Activated naive CD4-positive, alpha-beta T cell treated with anti-CD3 and anti-CD28 coated beads, Interleukin-2, amount 10 ng/mL, durations not matched to agents 7 days and 5 days (primary cell): ENCODE measurements around the gene ACVRL1.
A peak's percentile ranks its signal among the peaks of the same experiment; 100 is the strongest.

ENCODE experiments used
- CTCF ChIA-PET: fragments of 350-600 bp; sonication (Branson Sonifier 250); formaldehyde crosslinking; loops from one replicate; lab custom pipeline; 2021; ENCODE audit warnings: antibody characterized with exemption; lab: Charles Lee
- DNase-seq: peaks from one replicate; pipeline ENCODE4 v3.0.0-alpha.2; 2020
- H3K27ac Mint-ChIP-seq: one replicate; pipeline ENCODE4 v1.8.0; 2021; ENCODE audit warnings: mild to moderate bottlenecking, moderate library complexity, mixed read lengths
- H3K27me3 Mint-ChIP-seq: one replicate; pipeline ENCODE4 v1.8.0; 2021; ENCODE audit warnings: mild to moderate bottlenecking, mixed read lengths
- H3K36me3 Mint-ChIP-seq: one replicate; pipeline ENCODE4 v1.8.0; 2021; ENCODE audit warnings: mixed read lengths
- H3K4me1 Mint-ChIP-seq: one replicate; pipeline ENCODE4 v1.8.0; 2021; ENCODE audit warnings: mixed read lengths
- H3K4me3 Mint-ChIP-seq: one replicate; pipeline ENCODE4 v1.8.0; 2021; ENCODE audit warnings: mild to moderate bottlenecking, moderate library complexity, mixed read lengths
- H3K9me3 Mint-ChIP-seq: one replicate; pipeline ENCODE4 v1.8.0; 2021; ENCODE audit warnings: mixed read lengths

ACVRL1 gene

DNA sequence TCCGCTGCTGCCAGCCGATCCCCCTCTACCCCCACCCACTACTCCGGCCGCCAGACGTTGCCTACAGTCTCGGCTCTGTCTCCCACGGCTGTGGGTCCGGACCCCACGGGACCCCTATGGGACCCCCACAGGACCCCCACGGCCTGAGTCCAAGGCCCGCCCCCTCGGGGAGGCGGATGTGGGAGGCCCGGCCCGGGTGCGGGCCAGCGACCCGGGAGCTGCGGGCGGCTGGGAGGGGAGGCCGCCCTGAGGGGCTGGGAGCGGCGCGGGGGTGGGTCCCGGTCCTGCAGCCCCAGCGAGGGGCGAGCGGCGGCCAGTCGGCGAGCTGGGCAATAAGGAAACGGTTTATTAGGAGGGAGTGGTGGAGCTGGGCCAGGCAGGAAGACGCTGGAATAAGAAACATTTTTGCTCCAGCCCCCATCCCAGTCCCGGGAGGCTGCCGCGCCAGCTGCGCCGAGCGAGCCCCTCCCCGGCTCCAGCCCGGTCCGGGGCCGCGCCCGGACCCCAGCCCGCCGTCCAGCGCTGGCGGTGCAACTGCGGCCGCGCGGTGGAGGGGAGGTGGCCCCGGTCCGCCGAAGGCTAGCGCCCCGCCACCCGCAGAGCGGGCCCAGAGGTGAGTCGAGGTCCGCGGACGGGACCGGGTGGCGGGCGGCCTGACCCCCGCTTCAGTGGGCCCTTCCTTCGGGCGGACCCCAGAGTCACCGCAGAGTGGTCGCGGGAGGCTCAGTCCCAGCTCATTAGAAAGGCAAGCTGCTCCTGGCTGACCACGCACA, at the start of gene ACVRL1:
ACVRL1 (plus strand) TSS at position 422 of the 773 bp plus-strand sequence. CDS start 4,971 bp downstream, outside the sequence.
- no peaks in the 10 kb centered on the region for H3K9me3 Mint-ChIP-seq
- CTCF ChIA-PET, result interaction anchor here (1.2 to 1.6 kb wide), 2 partner anchors 14 to 118 kb away, joined by 3 to 4 read pairs; no protein-coding TSS in a partner anchor
- H3K4me1 Mint-ChIP-seq, result peaks cover 2% of the 10 kb centered on the region
- no peak within 1 kb of the TSS for H3K27ac Mint-ChIP-seq
- no peak within 1 kb of the TSS for H3K4me3 Mint-ChIP-seq
- H3K36me3 Mint-ChIP-seq, result no peaks in the 10 kb centered on the region
- no peak for DNase-seq
- H3K27me3 Mint-ChIP-seq, result peaks cover 71% of the 10 kb centered on the region

DNA sequence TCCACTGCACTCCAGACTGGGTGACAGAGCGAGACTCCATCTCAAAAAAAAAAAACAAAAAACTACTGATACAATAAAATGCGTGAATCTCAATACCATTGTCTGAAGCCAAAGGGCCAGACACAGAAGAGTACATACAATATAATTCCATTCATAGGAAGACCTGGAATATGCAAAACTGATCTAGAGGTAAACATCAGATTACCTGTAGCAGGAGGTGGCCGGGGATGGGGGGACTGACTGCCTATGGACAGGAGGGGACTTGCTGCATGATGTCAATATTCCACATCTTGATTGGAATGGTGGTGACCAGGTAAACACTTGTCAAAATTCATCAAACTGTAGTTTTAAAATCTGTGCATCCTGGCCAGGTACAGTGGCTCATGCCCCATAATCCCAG, 46.3 kb upstream of the ACVRL1 start:
- Mint-ChIP-seq H3K4me1 (peaks cover 8% of the 10 kb centered on the region), H3K4me3 (no peak overlapping the region), H3K27me3 (peaks cover 73% of the 10 kb centered on the region), H3K27ac (no peak overlapping the region), H3K9me3 (no peaks in the 10 kb centered on the region), H3K36me3 (no peaks in the 10 kb centered on the region)
- CTCF ChIA-PET, result interaction anchor here (4.2 kb wide), 1 partner anchor 13 kb away, joined by 27 read pairs; no protein-coding TSS in a partner anchor
- DNase-seq, result no peak

DNA sequence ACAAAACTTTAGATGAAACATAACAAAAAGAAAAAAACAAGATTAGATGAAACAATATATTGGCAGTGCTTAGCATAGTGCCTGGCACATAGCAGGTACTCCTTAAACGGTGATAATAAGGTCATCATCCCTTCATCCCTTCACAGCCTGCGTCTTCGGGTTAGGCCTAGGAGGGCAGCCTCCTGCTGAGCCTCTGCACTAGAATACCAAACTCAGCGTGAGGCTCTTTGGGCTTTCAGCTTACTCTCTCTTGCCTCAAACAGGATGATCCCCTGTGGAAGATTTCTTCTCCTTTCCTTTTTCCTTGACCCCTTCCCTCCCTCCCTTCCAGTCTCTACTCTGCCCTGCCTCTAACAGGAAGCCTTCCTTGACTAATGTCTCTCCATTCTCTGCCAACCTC, 44.4 kb upstream of the ACVRL1 start:
- CTCF ChIA-PET, result interaction anchor here (4.2 kb wide), 1 partner anchor 11 kb away, joined by 27 read pairs; no protein-coding TSS in a partner anchor
- Mint-ChIP-seq H3K27ac (no peak overlapping the region), H3K4me1 (peaks cover 8% of the 10 kb centered on the region), H3K36me3 (no peaks in the 10 kb centered on the region), H3K27me3 (peaks cover 76% of the 10 kb centered on the region), H3K4me3 (no peak overlapping the region), H3K9me3 (no peaks in the 10 kb centered on the region)
- no peak for DNase-seq

DNA sequence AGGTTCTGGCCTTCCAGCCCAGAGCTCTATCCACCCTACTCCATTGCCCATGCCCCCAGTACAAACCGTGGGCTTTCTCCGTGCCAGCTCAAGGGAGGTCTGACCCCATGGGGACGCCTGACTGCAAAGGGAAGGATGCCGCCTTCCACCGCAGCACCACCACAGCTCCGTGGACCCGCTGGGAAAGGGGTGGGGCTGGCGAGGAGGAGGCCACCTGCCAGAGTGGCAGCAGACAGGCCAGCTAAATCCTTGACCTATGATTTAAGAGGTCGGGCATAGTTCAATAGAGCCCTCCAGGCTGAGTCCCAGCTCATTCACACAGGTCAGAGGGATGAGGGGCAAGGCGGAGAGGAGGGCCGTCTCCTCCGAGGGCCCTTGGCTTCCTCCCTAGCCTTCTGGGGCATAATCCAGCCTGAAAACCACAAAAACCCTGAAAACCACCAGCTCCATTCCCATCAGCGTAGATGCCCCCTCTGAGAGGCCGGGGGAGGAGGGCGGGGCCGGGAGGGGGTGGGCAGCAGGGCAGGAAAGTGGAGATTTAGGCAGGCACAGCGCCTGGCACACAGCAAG, 43.9 kb upstream of the ACVRL1 start:
- Mint-ChIP-seq H3K27me3 (peaks cover 81% of the 10 kb centered on the region), H3K9me3 (no peaks in the 10 kb centered on the region), H3K4me3 (no peak overlapping the region), H3K4me1 (peaks cover 11% of the 10 kb centered on the region), H3K27ac (no peak overlapping the region), H3K36me3 (no peaks in the 10 kb centered on the region)
- CTCF ChIA-PET, result interaction anchor here (4.2 kb wide), 1 partner anchor 10 kb away, joined by 27 read pairs; no protein-coding TSS in a partner anchor
- no peak for DNase-seq

DNA sequence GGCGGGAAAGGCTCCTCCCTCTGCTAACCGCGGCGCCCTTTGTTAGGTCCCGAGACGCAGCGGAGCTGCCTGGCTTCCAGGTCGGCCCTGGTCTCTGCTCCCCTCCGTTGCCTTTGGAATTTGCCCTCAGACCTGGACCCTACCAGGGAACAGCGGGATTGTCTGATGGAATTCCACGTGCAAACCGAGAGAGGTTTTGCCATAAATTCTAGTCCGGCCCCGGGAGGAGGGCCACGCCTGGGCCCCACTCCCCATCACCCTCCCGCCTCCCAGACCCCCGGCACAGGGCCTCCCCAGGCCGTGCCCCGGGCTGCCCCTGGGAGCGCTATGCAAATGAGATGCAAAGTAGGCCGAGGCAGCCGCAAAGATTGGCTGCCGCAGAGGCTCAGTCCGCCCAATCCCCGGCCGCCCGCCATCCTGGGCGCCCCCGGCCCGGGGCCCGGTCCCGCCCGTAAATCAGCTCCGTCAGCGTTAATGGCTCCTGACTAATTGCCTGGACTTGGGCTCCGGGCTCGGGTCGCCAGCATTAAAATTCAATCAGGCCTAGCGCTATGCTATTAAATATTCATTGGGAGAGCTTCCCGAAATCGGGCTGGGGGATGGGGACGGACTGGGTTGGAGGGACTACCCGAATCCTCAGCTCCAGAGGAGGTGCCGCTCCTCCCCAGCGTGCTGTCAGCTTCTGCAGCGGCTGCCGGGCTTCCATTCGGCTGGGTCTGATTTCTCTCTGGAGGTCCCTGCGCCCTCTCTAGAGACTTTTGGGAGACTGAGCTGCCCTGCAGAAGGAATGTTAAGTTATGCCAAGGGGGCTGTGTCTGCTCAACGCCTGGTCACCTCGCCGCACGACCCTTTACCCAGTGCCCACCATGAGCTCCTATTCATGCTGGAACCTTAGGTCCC, 43.1 kb upstream of the ACVRL1 start:
- Mint-ChIP-seq H3K27ac (no peak overlapping the region), H3K36me3 (no peaks in the 10 kb centered on the region), H3K9me3 (no peaks in the 10 kb centered on the region), H3K4me3 (no peak overlapping the region), H3K27me3 (peaks cover 89% of the 10 kb centered on the region), H3K4me1 (peaks cover 12% of the 10 kb centered on the region)
- CTCF ChIA-PET, result interaction anchor here (4.2 kb wide), 1 partner anchor 10 kb away, joined by 27 read pairs; no protein-coding TSS in a partner anchor
- DNase-seq, result peak; percentile 30

DNA sequence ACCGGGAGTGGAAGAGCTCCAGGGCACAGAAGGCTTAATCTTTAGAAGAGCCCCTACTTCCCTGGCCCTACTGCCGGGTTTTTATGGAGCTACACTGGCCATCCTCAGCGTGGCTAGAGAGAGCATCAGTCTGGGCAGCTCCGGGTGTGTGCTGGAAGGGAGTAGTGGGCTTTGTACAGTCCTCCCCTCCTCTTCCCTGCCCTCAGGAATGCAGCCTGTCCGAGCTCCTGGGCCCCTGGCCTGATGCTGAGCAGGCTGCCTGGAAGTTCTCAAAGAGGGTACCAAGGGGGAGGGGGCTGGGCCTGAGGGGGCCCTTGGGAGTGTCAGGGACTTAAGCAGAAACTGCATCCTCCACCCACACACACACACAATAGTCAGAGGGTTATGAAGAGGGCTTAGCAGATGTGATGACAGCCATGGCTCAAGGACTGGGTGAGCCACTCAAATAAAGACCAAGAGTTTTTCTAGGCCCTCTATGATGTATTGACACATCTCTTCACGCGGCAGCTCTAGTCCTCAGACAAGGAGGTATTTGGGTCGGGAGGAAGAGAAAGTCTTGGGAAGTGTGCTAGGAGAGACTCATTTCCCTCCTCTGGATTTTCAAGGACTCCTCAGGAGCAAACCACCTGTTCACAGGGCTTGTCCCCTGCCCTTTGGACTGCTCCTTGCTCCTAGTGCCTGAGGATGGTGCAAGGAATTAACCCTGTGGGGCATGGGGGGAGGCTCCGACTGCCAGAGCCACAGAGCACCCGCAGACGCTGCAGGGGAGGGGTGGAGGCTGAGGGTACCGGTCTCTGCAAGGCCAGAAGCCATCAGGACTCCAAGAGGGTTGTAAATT, 42.3 kb upstream of the ACVRL1 start:
- Mint-ChIP-seq H3K27me3 (peaks cover 97% of the 10 kb centered on the region), H3K9me3 (no peaks in the 10 kb centered on the region), H3K4me1 (peaks cover 12% of the 10 kb centered on the region), H3K36me3 (no peaks in the 10 kb centered on the region), H3K4me3 (no peak overlapping the region), H3K27ac (no peak overlapping the region)
- CTCF ChIA-PET, result interaction anchor here (4.2 kb wide), 1 partner anchor 9 kb away, joined by 27 read pairs; no protein-coding TSS in a partner anchor
- no peak for DNase-seq

DNA sequence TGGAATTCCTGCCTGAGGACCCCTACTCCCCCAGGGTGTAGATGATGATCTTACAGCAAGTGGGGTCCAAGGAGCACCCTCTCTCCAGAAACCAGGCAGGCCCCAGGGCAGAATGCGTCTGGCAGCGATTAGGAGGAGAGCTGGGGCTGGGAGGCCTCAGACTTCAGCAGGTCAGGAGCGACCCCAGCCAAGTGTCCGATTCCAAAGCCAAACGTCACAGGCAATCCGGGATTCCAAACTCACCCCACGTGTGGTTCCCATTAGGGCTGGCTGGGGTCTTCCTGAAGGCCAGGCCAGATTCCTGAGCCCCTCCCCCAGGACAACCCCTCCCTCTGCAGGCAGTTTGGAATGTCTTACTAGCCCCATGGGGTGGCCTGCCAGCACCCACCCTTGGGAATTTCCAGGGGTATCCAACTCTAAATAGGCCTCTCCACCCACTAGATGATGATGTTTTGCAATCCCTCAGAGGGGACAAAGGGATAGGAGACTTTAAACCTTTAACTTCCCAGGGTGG, 41.5 kb upstream of the ACVRL1 start:
- H3K36me3 Mint-ChIP-seq, result no peaks in the 10 kb centered on the region
- no peak overlapping the region for H3K4me3 Mint-ChIP-seq
- H3K9me3 Mint-ChIP-seq, result no peaks in the 10 kb centered on the region
- no peak for DNase-seq
- CTCF ChIA-PET, result no interaction called here
- peaks cover 15% of the 10 kb centered on the region for H3K4me1 Mint-ChIP-seq
- H3K27ac Mint-ChIP-seq, result no peak overlapping the region
- H3K27me3 Mint-ChIP-seq, result peaks cover 98% of the 10 kb centered on the region

DNA sequence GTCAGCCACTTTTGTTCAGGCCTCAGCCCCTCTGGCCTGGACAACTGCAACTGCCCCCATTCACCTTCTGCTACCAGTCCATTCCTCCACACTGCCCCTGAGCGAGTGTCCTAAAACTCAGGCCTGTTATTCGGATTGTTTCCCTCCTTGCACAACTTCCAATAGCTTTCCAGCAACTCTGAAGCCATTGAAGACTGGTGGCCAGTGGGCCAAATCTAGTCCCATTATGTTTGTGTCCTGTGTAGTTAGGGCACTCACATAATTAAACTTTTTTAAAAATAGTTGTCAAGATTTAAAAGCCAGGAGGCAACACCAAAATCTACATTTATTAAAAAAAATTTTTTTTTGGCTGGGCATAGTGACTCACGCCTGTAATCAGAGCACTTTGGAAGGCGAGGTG, 41.0 kb upstream of the ACVRL1 start:
- Mint-ChIP-seq H3K27ac (no peak overlapping the region), H3K4me1 (peaks cover 15% of the 10 kb centered on the region), H3K9me3 (no peaks in the 10 kb centered on the region), H3K36me3 (no peaks in the 10 kb centered on the region), H3K27me3 (peaks cover 97% of the 10 kb centered on the region), H3K4me3 (no peak overlapping the region)
- no peak for DNase-seq
- CTCF ChIA-PET, result no interaction called here

DNA sequence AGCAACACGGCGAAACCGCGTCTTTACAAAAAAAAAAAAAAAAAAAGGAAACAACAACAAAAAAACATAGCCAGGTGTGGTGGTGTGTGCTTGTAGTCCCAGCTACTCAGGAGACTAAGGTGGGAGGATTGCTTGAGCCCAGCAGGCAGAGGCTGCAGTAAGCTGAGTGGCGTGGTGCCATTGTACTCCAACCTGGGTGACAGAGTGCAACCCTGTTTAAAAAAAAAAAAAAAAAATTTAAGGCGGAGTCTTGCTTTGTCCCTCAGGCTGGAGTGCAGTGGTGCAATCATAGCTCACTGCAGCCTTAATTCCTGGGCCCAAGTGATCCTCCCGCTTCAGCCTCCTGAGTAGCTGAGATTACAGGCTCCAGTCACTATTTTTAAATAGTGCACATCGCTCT, 40.5 kb upstream of the ACVRL1 start:
- no peak for DNase-seq
- Mint-ChIP-seq H3K27me3 (peaks cover 97% of the 10 kb centered on the region), H3K36me3 (no peaks in the 10 kb centered on the region), H3K9me3 (no peaks in the 10 kb centered on the region), H3K4me3 (no peak overlapping the region), H3K27ac (no peak overlapping the region), H3K4me1 (peaks cover 15% of the 10 kb centered on the region)
- CTCF ChIA-PET, result no interaction called here

DNA sequence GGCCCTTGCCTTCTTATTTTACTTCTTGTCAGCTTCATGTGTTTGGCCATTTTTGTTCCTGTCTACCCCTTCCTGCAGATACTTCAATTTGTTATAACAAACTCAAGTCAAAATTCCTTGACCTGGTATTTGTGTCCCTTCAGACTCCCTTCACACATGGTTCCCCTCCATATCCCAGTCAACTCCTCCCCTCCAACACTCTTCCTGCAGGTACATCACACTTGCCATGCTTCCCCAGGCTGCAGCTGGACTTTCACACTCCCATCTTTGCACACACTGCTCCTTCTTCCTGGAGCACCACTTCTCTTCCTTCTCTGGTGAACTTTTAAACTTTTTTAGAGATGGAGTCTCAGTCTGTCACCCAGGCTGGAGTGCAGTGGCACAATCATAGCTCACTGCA, 39.9 kb upstream of the ACVRL1 start:
- Mint-ChIP-seq H3K27me3 (peaks cover 92% of the 10 kb centered on the region), H3K9me3 (no peaks in the 10 kb centered on the region), H3K27ac (no peak overlapping the region), H3K36me3 (no peaks in the 10 kb centered on the region), H3K4me1 (peaks cover 15% of the 10 kb centered on the region), H3K4me3 (no peak overlapping the region)
- CTCF ChIA-PET, result no interaction called here
- no peak for DNase-seq

DNA sequence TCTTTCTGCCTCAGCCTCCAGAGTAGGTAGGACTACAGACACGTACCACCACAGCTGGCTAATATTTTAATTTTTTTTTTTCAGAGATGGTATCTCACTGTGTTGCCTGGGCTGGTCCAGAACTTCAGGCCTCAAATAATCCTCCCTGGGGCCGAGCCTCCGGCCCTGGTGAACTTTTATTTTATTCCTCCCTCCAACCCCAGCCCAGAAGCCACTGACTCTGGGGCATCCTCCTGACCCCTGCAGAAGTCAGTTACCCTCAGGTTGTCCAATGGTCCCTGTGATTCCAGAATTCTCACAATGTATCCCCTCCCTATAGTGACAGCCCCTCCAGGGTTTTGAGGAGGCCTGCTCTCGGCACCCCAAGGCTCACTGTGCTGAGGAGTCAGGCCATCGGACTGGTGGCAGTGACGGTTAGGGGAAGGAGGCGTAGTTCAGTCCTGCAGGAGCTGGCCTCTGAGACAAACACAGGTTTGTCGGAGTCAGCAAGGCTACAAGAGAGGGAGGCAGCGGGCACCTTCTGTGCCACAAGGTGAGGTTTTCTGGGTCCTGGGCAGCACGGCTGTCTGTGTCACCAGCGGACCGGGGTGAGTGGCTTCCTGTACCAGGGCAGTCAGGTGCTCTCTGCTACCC, 39.4 kb upstream of the ACVRL1 start:
- DNase-seq, result no peak
- H3K27ac Mint-ChIP-seq, result no peak overlapping the region
- H3K27me3 Mint-ChIP-seq, result peaks cover 87% of the 10 kb centered on the region
- H3K4me3 Mint-ChIP-seq, result no peak overlapping the region
- no peaks in the 10 kb centered on the region for H3K36me3 Mint-ChIP-seq
- CTCF ChIA-PET, result no interaction called here
- peaks cover 15% of the 10 kb centered on the region for H3K4me1 Mint-ChIP-seq
- H3K9me3 Mint-ChIP-seq, result no peaks in the 10 kb centered on the region

DNA sequence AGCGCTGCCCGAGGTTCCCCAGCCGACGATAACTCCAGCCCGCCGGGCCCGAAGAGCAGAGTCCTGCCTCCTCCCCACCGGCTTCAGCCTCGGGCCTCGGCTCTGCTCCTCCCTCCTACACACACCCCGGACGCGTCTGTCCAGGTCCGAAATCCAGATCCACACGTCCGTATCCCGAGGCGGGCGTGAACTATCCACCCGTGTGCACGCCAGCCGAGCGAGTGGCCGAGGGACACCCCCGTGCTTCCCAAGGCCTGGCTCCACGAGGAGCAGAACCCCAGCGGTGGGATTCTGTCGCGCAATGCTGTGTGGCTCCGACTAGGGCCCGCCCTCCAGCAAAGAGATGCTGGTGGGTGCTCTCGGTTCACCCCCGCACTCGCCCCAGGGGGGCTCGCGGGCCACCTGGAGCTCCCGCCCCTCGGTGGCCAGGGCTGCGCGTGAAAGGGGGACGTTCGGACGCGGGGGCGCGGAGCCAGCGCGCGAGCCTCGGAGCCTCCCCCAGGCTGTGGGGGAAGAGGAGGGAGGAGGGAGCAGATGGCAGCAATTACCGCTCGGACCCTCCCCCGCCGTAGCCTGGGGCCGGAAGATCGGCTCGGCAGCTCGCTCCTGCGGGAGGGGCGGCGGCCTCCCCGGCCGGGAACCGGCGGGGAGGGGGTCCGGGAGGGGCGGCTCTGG, 38.3 kb upstream of the ACVRL1 start:
- H3K27ac Mint-ChIP-seq, result no peak overlapping the region
- CTCF ChIA-PET, result no interaction called here
- H3K27me3 Mint-ChIP-seq, result peaks cover 85% of the 10 kb centered on the region
- DNase-seq, result no peak
- peaks cover 11% of the 10 kb centered on the region for H3K4me1 Mint-ChIP-seq
- no peaks in the 10 kb centered on the region for H3K9me3 Mint-ChIP-seq
- H3K36me3 Mint-ChIP-seq, result no peaks in the 10 kb centered on the region
- no peak overlapping the region for H3K4me3 Mint-ChIP-seq
